Naive B cell (primary cell): ENCODE data around the gene EPHA3. TPM values are rescaled to one million over a fixed set of nuclear protein-coding genes. Genes with fewer than 3 reads are reported as not detected.

ENCODE experiments used
- ATAC-seq, 2 donors: fragments of 150-1000 bp; cut with Tn5 transposase; 2 replicates each; pipeline ENCODE4 v1.10.0; 2021; ENCODE audit warnings: low read depth in 2 of 2, mild to moderate bottlenecking in 2 of 2, moderate library complexity in 2 of 2
- DNase-seq: peaks from one replicate; pipeline ENCODE4 v3.0.0; 2022
- H3K27ac Mint-ChIP-seq, 6 donors: one replicate each; pipeline ENCODE4 v1.8.0; 2020 to 2022; ENCODE audit warnings: mild to moderate bottlenecking in 6 of 6, mixed read lengths in 6 of 6, moderate library complexity in 5 of 6, inconsistent platforms in 2 of 6
- H3K27me3 Mint-ChIP-seq, 3 donors: one replicate each; pipeline ENCODE4 v1.8.0; 2021 to 2022; ENCODE audit warnings: mixed read lengths in 3 of 3, mild to moderate bottlenecking in 1 of 3
- H3K36me3 Mint-ChIP-seq, 2 donors: one replicate each; pipeline ENCODE4 v1.8.0; 2020 to 2022; ENCODE audit warnings: mixed read lengths in 2 of 2, inconsistent platforms in 1 of 2, mild to moderate bottlenecking in 1 of 2
- H3K4me1 Mint-ChIP-seq, 3 donors: one replicate each; pipeline ENCODE4 v1.8.0; 2020 to 2022; ENCODE audit warnings: mixed read lengths in 3 of 3, inconsistent platforms in 1 of 3, mild to moderate bottlenecking in 1 of 3, moderate library complexity in 1 of 3
- H3K4me3 Mint-ChIP-seq, 8 donors: one replicate each; pipeline ENCODE4 v1.8.0; 2020 to 2022; ENCODE audit warnings: mild to moderate bottlenecking in 8 of 8, mixed read lengths in 8 of 8, moderate library complexity in 8 of 8, inconsistent platforms in 2 of 8
- H3K9me3 Mint-ChIP-seq, 7 donors: one replicate each; pipeline ENCODE4 v1.8.0; 2020 to 2022; ENCODE audit warnings: mixed read lengths in 7 of 7, mild to moderate bottlenecking in 5 of 7, inconsistent platforms in 2 of 7, moderate library complexity in 1 of 7
- polyA plus RNA-seq, 6 donors: library from polyadenylated mRNA; unstranded; fragments of 300-500 nt; fragmentation: Illumina TruSeq; gene quantifications; one replicate each; pipeline ENCODE4 v1.2.3, GENCODE V29; 2021; ENCODE audit warnings: low read depth in 6 of 6

The EPHA3 gene
- polyA plus RNA-seq, 6 donors from 2014 or later, result not detected

GRCh38 chr3:89164774-89165173 is 57.4 kb downstream of the EPHA3 start:
- Mint-ChIP-seq H3K27me3 (no peaks in the 10 kb centered on the region), H3K27ac (no peak overlapping the region), H3K4me1 (no peaks in the 10 kb centered on the region), H3K36me3 (no peaks in the 10 kb centered on the region), H3K4me3 (no peak overlapping the region), H3K9me3 (no peaks in the 10 kb centered on the region)
- DNase-seq (no peak), ATAC-seq (no peak)

DNA sequence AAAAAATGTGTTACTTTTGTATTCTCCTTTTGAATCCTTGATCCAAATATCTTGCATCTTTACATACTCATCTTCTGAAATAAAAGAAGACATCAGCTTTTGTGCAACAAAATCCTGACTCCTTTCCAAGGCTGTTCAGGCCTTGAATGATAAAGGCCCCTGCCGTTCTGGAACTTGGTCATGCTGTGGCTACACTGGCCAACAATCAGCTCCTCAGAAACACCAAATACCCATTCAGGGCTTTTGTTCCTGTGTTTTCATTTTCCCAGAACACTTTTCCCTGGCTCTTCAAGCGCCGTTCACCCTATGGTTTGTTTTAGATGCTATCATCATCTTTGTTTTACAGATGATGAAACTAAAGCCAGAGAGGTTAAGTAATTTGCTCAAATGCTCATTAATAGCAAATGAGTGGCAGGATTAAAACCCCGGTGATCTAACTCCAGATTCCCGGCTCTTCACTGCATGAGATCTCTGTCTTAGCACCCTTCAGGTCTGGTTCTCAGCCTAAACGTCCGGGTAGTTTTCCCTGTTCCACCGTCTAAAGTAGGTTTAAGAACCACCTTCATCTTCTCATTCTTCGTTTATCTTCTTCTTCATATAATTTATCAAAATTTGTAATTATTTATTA is 58.3 kb downstream of the EPHA3 start:
- Mint-ChIP-seq H3K9me3 (no peaks in the 10 kb centered on the region), H3K4me1 (no peaks in the 10 kb centered on the region), H3K27ac (no peak overlapping the region), H3K4me3 (no peak overlapping the region), H3K27me3 (no peaks in the 10 kb centered on the region), H3K36me3 (no peaks in the 10 kb centered on the region)
- ATAC-seq (no peak), DNase-seq (no peak)

- H3K27me3 Mint-ChIP-seq, result no peaks in the 10 kb centered on the region
- ATAC-seq, result no peak
- no peaks in the 10 kb centered on the region for H3K36me3 Mint-ChIP-seq
- no peaks in the 10 kb centered on the region for H3K9me3 Mint-ChIP-seq
- H3K4me1 Mint-ChIP-seq, result no peaks in the 10 kb centered on the region
- no peak for DNase-seq
- H3K27ac Mint-ChIP-seq, result no peak overlapping the region
- no peak overlapping the region for H3K4me3 Mint-ChIP-seq
Measured at GRCh38 chr3:89171687-89172545, 64.5 kb downstream of the EPHA3 start.

GRCh38 chr3:89173546-89173945 is 66.1 kb downstream of the EPHA3 start:
- H3K4me1 Mint-ChIP-seq, result no peaks in the 10 kb centered on the region
- no peak for ATAC-seq
- no peak for DNase-seq
- no peak overlapping the region for H3K27ac Mint-ChIP-seq
- H3K4me3 Mint-ChIP-seq, result no peak overlapping the region
- no peaks in the 10 kb centered on the region for H3K27me3 Mint-ChIP-seq
- no peaks in the 10 kb centered on the region for H3K9me3 Mint-ChIP-seq
- H3K36me3 Mint-ChIP-seq, result no peaks in the 10 kb centered on the region

GRCh38 chr3:89179355-89180001 is 72.1 kb downstream of the EPHA3 start:
- H3K27me3 Mint-ChIP-seq, result no peaks in the 10 kb centered on the region
- H3K4me3 Mint-ChIP-seq, result no peak overlapping the region
- DNase-seq, result no peak
- no peaks in the 10 kb centered on the region for H3K36me3 Mint-ChIP-seq
- no peak for ATAC-seq
- no peaks in the 10 kb centered on the region for H3K9me3 Mint-ChIP-seq
- no peak overlapping the region for H3K27ac Mint-ChIP-seq
- H3K4me1 Mint-ChIP-seq, result no peaks in the 10 kb centered on the region

DNA sequence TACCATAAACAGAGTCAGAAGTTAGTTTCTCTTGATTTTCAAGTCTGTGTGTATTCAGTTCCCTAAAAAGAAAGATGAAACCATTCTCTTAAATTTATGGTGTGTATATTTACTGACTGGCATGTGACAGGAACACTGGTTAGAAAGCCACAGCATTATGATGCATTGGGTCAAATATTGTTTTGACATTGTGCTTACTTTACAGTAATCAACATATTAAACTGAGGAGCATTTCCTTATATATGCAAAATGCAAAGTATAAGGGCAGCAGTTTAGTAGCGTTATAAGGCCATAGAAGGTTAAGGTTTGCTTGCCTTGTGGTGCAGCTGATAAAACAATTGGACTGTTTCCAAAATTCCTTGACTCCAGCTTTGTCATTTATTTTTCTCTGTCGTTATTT is 72.9 kb downstream of the EPHA3 start:
- Mint-ChIP-seq H3K27ac (no peak overlapping the region), H3K27me3 (no peaks in the 10 kb centered on the region), H3K4me3 (no peak overlapping the region), H3K9me3 (peaks cover 0 to 2% (median 0%) of the 10 kb centered on the region in 7 donors), H3K4me1 (no peaks in the 10 kb centered on the region), H3K36me3 (no peaks in the 10 kb centered on the region)
- ATAC-seq (no peak), DNase-seq (no peak)

DNA sequence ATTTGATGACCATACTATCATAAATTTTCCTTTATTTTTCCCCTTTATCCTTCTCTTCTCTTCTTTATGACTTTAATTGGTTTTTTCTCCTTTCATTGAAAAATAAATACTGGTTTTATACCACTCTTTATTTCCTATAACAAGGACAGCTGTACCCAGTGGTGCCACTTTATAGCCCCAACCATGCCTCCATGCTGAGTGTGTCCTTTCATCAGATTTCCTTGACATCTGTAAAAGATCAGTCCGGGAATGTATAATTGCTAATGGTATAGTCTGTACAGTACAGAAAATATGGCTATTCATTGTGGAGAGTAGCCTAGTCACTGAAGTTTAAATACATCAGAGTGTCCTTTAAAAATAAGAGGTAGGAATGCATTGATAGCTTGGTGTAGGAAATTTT is 74.6 kb downstream of the EPHA3 start:
- no peaks in the 10 kb centered on the region for H3K36me3 Mint-ChIP-seq
- H3K4me3 Mint-ChIP-seq, result no peak overlapping the region
- peaks cover 0 to 2% (median 0%) of the 10 kb centered on the region in 7 donors for H3K9me3 Mint-ChIP-seq
- no peaks in the 10 kb centered on the region for H3K27me3 Mint-ChIP-seq
- DNase-seq, result no peak
- H3K27ac Mint-ChIP-seq, result no peak overlapping the region
- H3K4me1 Mint-ChIP-seq, result no peaks in the 10 kb centered on the region
- no peak for ATAC-seq

- no peaks in the 10 kb centered on the region for H3K27me3 Mint-ChIP-seq
- H3K4me3 Mint-ChIP-seq, result no peak overlapping the region
- DNase-seq (no peak), ATAC-seq (no peak)
- no peaks in the 10 kb centered on the region for H3K36me3 Mint-ChIP-seq
- no peak overlapping the region for H3K27ac Mint-ChIP-seq
- H3K9me3 Mint-ChIP-seq, result peaks cover 0 to 3% (median 0%) of the 10 kb centered on the region in 7 donors
- no peaks in the 10 kb centered on the region for H3K4me1 Mint-ChIP-seq
Measured at GRCh38 chr3:89184151-89184995, 77.0 kb downstream of the EPHA3 start.

DNA sequence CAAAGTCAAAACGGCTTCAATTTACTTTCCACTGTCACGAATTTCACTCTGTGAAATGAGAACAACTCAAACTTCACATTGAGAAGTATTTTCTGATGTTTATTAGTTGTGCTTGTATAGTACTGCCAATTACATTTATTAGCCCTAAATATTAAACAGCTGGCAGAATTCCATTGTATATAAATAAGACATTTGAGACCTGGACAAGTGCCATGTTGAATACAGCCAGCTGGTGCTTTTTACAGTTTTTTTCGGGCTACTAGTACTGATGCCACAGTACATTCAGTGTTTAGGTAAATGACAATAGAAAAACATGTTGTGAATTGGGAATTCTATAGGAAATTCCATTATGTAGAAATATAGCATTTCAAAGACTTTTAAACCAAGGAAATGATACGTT is 79.0 kb downstream of the EPHA3 start:
- Mint-ChIP-seq H3K4me1 (no peaks in the 10 kb centered on the region), H3K27ac (no peak overlapping the region), H3K36me3 (no peaks in the 10 kb centered on the region), H3K27me3 (no peaks in the 10 kb centered on the region), H3K4me3 (no peak overlapping the region), H3K9me3 (peaks cover 0 to 3% (median 0%) of the 10 kb centered on the region in 7 donors)
- no peak for DNase-seq
- ATAC-seq, result no peak

GRCh38 chr3:89198591-89198990 is 91.2 kb downstream of the EPHA3 start:
- no peak for DNase-seq

DNA sequence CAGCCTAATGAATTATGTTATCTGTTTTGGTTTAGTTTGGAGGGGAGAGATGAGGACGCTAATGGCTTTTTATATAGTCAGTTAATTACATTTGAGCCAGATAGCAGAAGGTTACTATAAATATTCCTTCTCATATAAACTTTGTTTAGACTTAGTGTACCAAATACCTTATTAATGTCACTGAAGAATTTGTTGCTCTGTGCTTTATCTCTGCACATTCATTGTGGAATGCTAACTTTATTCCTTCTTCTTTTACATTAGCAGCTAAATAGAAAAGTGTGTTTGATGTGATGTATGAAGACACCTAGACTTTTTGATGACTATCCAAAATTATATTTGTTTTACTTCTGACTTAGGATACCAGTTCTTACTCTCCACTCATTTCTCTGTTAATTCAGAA is 105.2 kb downstream of the EPHA3 start:
- ATAC-seq, result no peak
- Mint-ChIP-seq H3K27me3 (no peaks in the 10 kb centered on the region), H3K4me3 (no peak overlapping the region), H3K9me3 (peaks cover 0 to 4% (median 0%) of the 10 kb centered on the region in 7 donors), H3K27ac (no peak overlapping the region), H3K36me3 (no peaks in the 10 kb centered on the region), H3K4me1 (peaks cover 2 to 5% (median 4%) of the 10 kb centered on the region in 3 donors)
- DNase-seq, result no peak

More at GRCh38 chr3:89198591-89198990, 91.2 kb downstream of the EPHA3 start:
- ATAC-seq, result no peak
- Mint-ChIP-seq H3K36me3 (no peaks in the 10 kb centered on the region), H3K4me1 (no peaks in the 10 kb centered on the region), H3K9me3 (peaks cover 0 to 4% (median 0%) of the 10 kb centered on the region in 7 donors), H3K4me3 (no peak overlapping the region), H3K27me3 (no peaks in the 10 kb centered on the region), H3K27ac (no peak overlapping the region)

DNA sequence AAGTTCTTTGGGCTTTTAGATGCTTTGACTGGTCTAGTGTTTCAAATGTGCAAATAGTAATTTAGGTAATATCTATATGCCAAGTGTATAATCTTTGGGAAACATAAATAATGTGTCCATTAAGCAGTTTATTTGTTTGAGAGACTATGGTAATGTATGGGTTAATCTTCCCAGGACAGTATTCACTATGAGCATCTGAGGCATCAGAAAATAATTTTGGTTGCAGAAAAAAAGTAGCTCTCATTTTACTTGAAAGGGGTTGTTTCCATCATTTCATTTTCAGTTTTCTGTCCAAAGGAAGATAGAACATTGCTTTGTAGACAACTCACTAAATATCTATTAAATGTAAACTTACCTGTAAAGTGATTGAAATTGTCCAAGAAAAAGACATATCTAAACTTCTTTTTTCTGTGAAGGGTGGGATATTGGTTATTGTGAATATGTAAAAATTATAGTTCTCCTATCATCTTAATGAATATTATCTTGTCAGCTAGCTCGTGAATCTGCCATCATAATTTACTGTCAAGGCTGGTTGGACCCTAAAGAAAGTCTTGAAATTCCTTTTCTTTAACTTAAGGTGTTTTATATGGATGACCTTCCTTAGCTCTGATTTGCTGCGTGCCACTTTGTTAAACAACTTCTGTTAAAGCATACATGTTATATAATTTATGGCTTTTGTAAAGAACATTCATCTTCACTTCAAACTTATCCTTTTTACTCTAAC is 108.8 kb downstream of the EPHA3 start:
- no peaks in the 10 kb centered on the region for H3K27me3 Mint-ChIP-seq
- H3K27ac Mint-ChIP-seq, result no peak overlapping the region
- ATAC-seq (no peak), DNase-seq (no peak)
- H3K4me3 Mint-ChIP-seq, result no peak overlapping the region
- no peaks in the 10 kb centered on the region for H3K36me3 Mint-ChIP-seq
- peaks cover 2 to 5% (median 4%) of the 10 kb centered on the region in 3 donors for H3K4me1 Mint-ChIP-seq
- peaks cover 0 to 4% (median 3%) of the 10 kb centered on the region in 7 donors for H3K9me3 Mint-ChIP-seq
